C4-2B (cell line): ENCODE data around the gene CA12.

Source experiments
- CTCF ChIP-seq: fragments of 450-650 bp; conservative IDR thresholded peaks from 2 replicates; pipeline ENCODE4 v1.5.1; 2017; ENCODE audit warnings: mild to moderate bottlenecking
- ZFX ChIP-seq: fragments of 450-650 bp; IDR thresholded peaks from 2 replicates; pipeline ENCODE4 v1.6.1; 2017

- TF ChIP-seq CTCF = no peak
- TF ChIP-seq ZFX = no peak
Measured at GRCh38 chr15:63274427-63274826, 107.2 kb downstream of the CA12 start.
